ENCODE results near the gene GOSR2.

GOSR2 gene

GRCh38 chr17:46976626-46977270, 53.8 kb downstream of the GOSR2 start:
- Histone ChIP-seq H3K4me3 (ENCODE audit: low read depth, low read length) (no peak overlapping the region), H3K27me3 (ENCODE audit: insufficient read depth, low read length) (peaks cover 77% of the 10 kb centered on the region), H3K27ac (ENCODE audit: low read depth, low read length) (no peak overlapping the region), H3K4me1 (ENCODE audit: control insufficient read depth, insufficient read depth, low read length, unreplicated experiment) (peaks cover 8% of the 10 kb centered on the region), H3K36me3 (ENCODE audit: insufficient read depth, low read length) (no peaks in the 10 kb centered on the region), H3K79me2 (ENCODE audit: control insufficient read depth, insufficient read depth, low read length, unreplicated experiment) (no peaks in the 10 kb centered on the region), H2AFZ (ENCODE audit: low read length, unreplicated experiment) (no peak overlapping the region)

- peaks cover 8% of the 10 kb centered on the region for H3K4me1 ChIP-seq (ENCODE audit: control insufficient read depth, insufficient read depth, low read length, unreplicated experiment)
- H3K36me3 ChIP-seq (ENCODE audit: insufficient read depth, low read length) = no peaks in the 10 kb centered on the region
- no peak overlapping the region for H2AFZ ChIP-seq (ENCODE audit: low read length, unreplicated experiment)
- H3K4me3 ChIP-seq (ENCODE audit: low read depth, low read length) = no peak overlapping the region
- no peaks in the 10 kb centered on the region for H3K79me2 ChIP-seq (ENCODE audit: control insufficient read depth, insufficient read depth, low read length, unreplicated experiment)
- H3K27me3 ChIP-seq (ENCODE audit: insufficient read depth, low read length) = peaks cover 77% of the 10 kb centered on the region
- no peak overlapping the region for H3K27ac ChIP-seq (ENCODE audit: low read depth, low read length)
Measured at GRCh38 chr17:46977348-46977747, 54.4 kb downstream of the GOSR2 start.

GRCh38 chr17:46977750-46978488, 55.0 kb downstream of the GOSR2 start:
- Histone ChIP-seq H3K27ac (ENCODE audit: low read depth, low read length) (no peak overlapping the region), H3K4me3 (ENCODE audit: low read depth, low read length) (peak overlapping the region; percentile 72), H3K27me3 (ENCODE audit: insufficient read depth, low read length) (peaks cover 77% of the 10 kb centered on the region), H3K4me1 (ENCODE audit: control insufficient read depth, insufficient read depth, low read length, unreplicated experiment) (peaks cover 8% of the 10 kb centered on the region), H3K36me3 (ENCODE audit: insufficient read depth, low read length) (no peaks in the 10 kb centered on the region), H3K79me2 (ENCODE audit: control insufficient read depth, insufficient read depth, low read length, unreplicated experiment) (no peaks in the 10 kb centered on the region), H2AFZ (ENCODE audit: low read length, unreplicated experiment) (no peak overlapping the region)

GRCh38 chr17:46978489-46979146, 55.7 kb downstream of the GOSR2 start:
- H3K27me3 ChIP-seq (ENCODE audit: insufficient read depth, low read length) = peaks cover 71% of the 10 kb centered on the region
- H3K79me2 ChIP-seq (ENCODE audit: control insufficient read depth, insufficient read depth, low read length, unreplicated experiment) = no peaks in the 10 kb centered on the region
- peaks cover 8% of the 10 kb centered on the region for H3K4me1 ChIP-seq (ENCODE audit: control insufficient read depth, insufficient read depth, low read length, unreplicated experiment)
- no peak overlapping the region for H3K27ac ChIP-seq (ENCODE audit: low read depth, low read length)
- H3K4me3 ChIP-seq (ENCODE audit: low read depth, low read length) = peak overlapping the region; percentile 72
- H3K36me3 ChIP-seq (ENCODE audit: insufficient read depth, low read length) = no peaks in the 10 kb centered on the region
- no peak overlapping the region for H2AFZ ChIP-seq (ENCODE audit: low read length, unreplicated experiment)

- Histone ChIP-seq H3K4me3 (ENCODE audit: low read depth, low read length) (peak within 1 kb of the TSS; percentile 72), H3K79me2 (ENCODE audit: control insufficient read depth, insufficient read depth, low read length, unreplicated experiment) (no peaks in the 10 kb centered on the region), H3K27me3 (ENCODE audit: insufficient read depth, low read length) (peaks cover 70% of the 10 kb centered on the region), H3K4me1 (ENCODE audit: control insufficient read depth, insufficient read depth, low read length, unreplicated experiment) (peaks cover 8% of the 10 kb centered on the region), H3K27ac (ENCODE audit: low read depth, low read length) (no peak within 1 kb of the TSS), H2AFZ (ENCODE audit: low read length, unreplicated experiment) (no peak within 1 kb of the TSS), H3K36me3 (ENCODE audit: insufficient read depth, low read length) (no peaks in the 10 kb centered on the region)
Measured at GRCh38 chr17:46979147-46979863, 56.3 kb downstream of the GOSR2 start, which contains the start of gene RPRML. TSS of gene RPRML (minus strand) at chr17:46979253. CDS start at chr17:46979007, 246 bp downstream.

- Histone ChIP-seq H3K36me3 (ENCODE audit: insufficient read depth, low read length) (no peaks in the 10 kb centered on the region), H3K4me3 (ENCODE audit: low read depth, low read length) (no peak overlapping the region), H2AFZ (ENCODE audit: low read length, unreplicated experiment) (no peak overlapping the region), H3K27ac (ENCODE audit: low read depth, low read length) (no peak overlapping the region), H3K27me3 (ENCODE audit: insufficient read depth, low read length) (peaks cover 60% of the 10 kb centered on the region), H3K79me2 (ENCODE audit: control insufficient read depth, insufficient read depth, low read length, unreplicated experiment) (no peaks in the 10 kb centered on the region), H3K4me1 (ENCODE audit: control insufficient read depth, insufficient read depth, low read length, unreplicated experiment) (peaks cover 8% of the 10 kb centered on the region)
Measured at GRCh38 chr17:46982577-46982976, 59.6 kb downstream of the GOSR2 start.

- no peak overlapping the region for H2AFZ ChIP-seq (ENCODE audit: low read length, unreplicated experiment)
- H3K27ac ChIP-seq (ENCODE audit: low read depth, low read length) = no peak overlapping the region
- H3K4me3 ChIP-seq (ENCODE audit: low read depth, low read length) = no peak overlapping the region
- no peaks in the 10 kb centered on the region for H3K4me1 ChIP-seq (ENCODE audit: control insufficient read depth, insufficient read depth, low read length, unreplicated experiment)
- H3K36me3 ChIP-seq (ENCODE audit: insufficient read depth, low read length) = no peaks in the 10 kb centered on the region
- peaks cover 56% of the 10 kb centered on the region for H3K27me3 ChIP-seq (ENCODE audit: insufficient read depth, low read length)
- no peaks in the 10 kb centered on the region for H3K79me2 ChIP-seq (ENCODE audit: control insufficient read depth, insufficient read depth, low read length, unreplicated experiment)
Measured at GRCh38 chr17:46983782-46984181, 60.8 kb downstream of the GOSR2 start.

GRCh38 chr17:46984341-46984740, 61.4 kb downstream of the GOSR2 start:
- H3K4me1 ChIP-seq (ENCODE audit: control insufficient read depth, insufficient read depth, low read length, unreplicated experiment) = no peaks in the 10 kb centered on the region
- H3K4me3 ChIP-seq (ENCODE audit: low read depth, low read length) = no peak overlapping the region
- no peak overlapping the region for H3K27ac ChIP-seq (ENCODE audit: low read depth, low read length)
- no peaks in the 10 kb centered on the region for H3K36me3 ChIP-seq (ENCODE audit: insufficient read depth, low read length)
- H3K79me2 ChIP-seq (ENCODE audit: control insufficient read depth, insufficient read depth, low read length, unreplicated experiment) = no peaks in the 10 kb centered on the region
- H2AFZ ChIP-seq (ENCODE audit: low read length, unreplicated experiment) = no peak overlapping the region
- peaks cover 56% of the 10 kb centered on the region for H3K27me3 ChIP-seq (ENCODE audit: insufficient read depth, low read length)

- no peak overlapping the region for H2AFZ ChIP-seq (ENCODE audit: low read length, unreplicated experiment)
- peaks cover 56% of the 10 kb centered on the region for H3K27me3 ChIP-seq (ENCODE audit: insufficient read depth, low read length)
- H3K4me1 ChIP-seq (ENCODE audit: control insufficient read depth, insufficient read depth, low read length, unreplicated experiment) = no peaks in the 10 kb centered on the region
- H3K4me3 ChIP-seq (ENCODE audit: low read depth, low read length) = no peak overlapping the region
- no peaks in the 10 kb centered on the region for H3K36me3 ChIP-seq (ENCODE audit: insufficient read depth, low read length)
- no peaks in the 10 kb centered on the region for H3K79me2 ChIP-seq (ENCODE audit: control insufficient read depth, insufficient read depth, low read length, unreplicated experiment)
- no peak overlapping the region for H3K27ac ChIP-seq (ENCODE audit: low read depth, low read length)
Measured at GRCh38 chr17:46984892-46985291, 61.9 kb downstream of the GOSR2 start.

GRCh38 chr17:46986366-46986765, 63.4 kb downstream of the GOSR2 start:
- H3K4me3 ChIP-seq (ENCODE audit: low read depth, low read length) = no peak overlapping the region
- no peak overlapping the region for H2AFZ ChIP-seq (ENCODE audit: low read length, unreplicated experiment)
- H3K79me2 ChIP-seq (ENCODE audit: control insufficient read depth, insufficient read depth, low read length, unreplicated experiment) = no peaks in the 10 kb centered on the region
- no peaks in the 10 kb centered on the region for H3K36me3 ChIP-seq (ENCODE audit: insufficient read depth, low read length)
- no peaks in the 10 kb centered on the region for H3K4me1 ChIP-seq (ENCODE audit: control insufficient read depth, insufficient read depth, low read length, unreplicated experiment)
- peaks cover 50% of the 10 kb centered on the region for H3K27me3 ChIP-seq (ENCODE audit: insufficient read depth, low read length)
- no peak overlapping the region for H3K27ac ChIP-seq (ENCODE audit: low read depth, low read length)

Data from ACC112 (cell line).